Daoy (cell line): ENCODE results near the gene LRRC36. TPM values are rescaled to one million over a fixed set of nuclear protein-coding genes. Genes with fewer than 3 reads are reported as not detected.

Source experiments
- DNase-seq: peaks from one replicate; pipeline ENCODE4 v3.0.0-alpha.2; 2015; ENCODE audit warnings: low read depth
- total RNA-seq: library from RNA; depleted of rRNA; stranded (reverse); fragments of >200 nt; shearing (Covaris generic); gene quantifications from 2 replicates; pipeline ENCODE4 v1.2.3, GENCODE V29; 2014; rRNA removed

Gene LRRC36
- total RNA-seq, 1 experiment from 2014 or later: not detected

GRCh38 chr16:67423015-67423414 lies 96.4 kb downstream of the LRRC36 start:
- DNase-seq: no peak

GRCh38 chr16:67423611-67424260 lies 97.1 kb downstream of the LRRC36 start:
- DNase-seq: no peak

GRCh38 chr16:67424261-67424615 lies 97.6 kb downstream of the LRRC36 start:
- no peak for DNase-seq

GRCh38 chr16:67425061-67425460 lies 98.4 kb downstream of the LRRC36 start:
- no peak for DNase-seq

GRCh38 chr16:67425580-67425979 lies 99.0 kb downstream of the LRRC36 start:
- no peak for DNase-seq

- DNase-seq: no peak
Measured at GRCh38 chr16:67426022-67426421, 99.4 kb downstream of the LRRC36 start.

GRCh38 chr16:67426950-67427349 lies 100.3 kb downstream of the LRRC36 start:
- no peak for DNase-seq

GRCh38 chr16:67428146-67428731 lies 101.6 kb downstream of the LRRC36 start:
- peak; percentile 69 for DNase-seq

- no peak for DNase-seq
Measured at GRCh38 chr16:67429053-67429798, 102.6 kb downstream of the LRRC36 start.

- DNase-seq: no peak
Measured at GRCh38 chr16:67429799-67430503, 103.3 kb downstream of the LRRC36 start.

- peak; percentile 21 for DNase-seq
Measured at GRCh38 chr16:67430504-67430976, 103.9 kb downstream of the LRRC36 start.

- peak; percentile 72 for DNase-seq
Measured at GRCh38 chr16:67430977-67431774, 104.6 kb downstream of the LRRC36 start, which contains the start of gene HSD11B2. TSS of gene HSD11B2 (plus strand) at chr16:67431121. CDS start at chr16:67431249, 128 bp downstream.

GRCh38 chr16:67431775-67432505 lies 105.3 kb downstream of the LRRC36 start:
- DNase-seq: no peak

GRCh38 chr16:67432506-67432890 lies 105.9 kb downstream of the LRRC36 start:
- no peak for DNase-seq

GRCh38 chr16:67433131-67433719 lies 106.6 kb downstream of the LRRC36 start:
- DNase-seq: no peak

Other genes with a start within 250 kb of the LRRC36 start
- 12.5 and 26.3 TPM in 2 replicates for gene PHAF1, start 216.9 kb upstream of the LRRC36 start, total RNA-seq
- 5.5 and 9.8 TPM in 2 replicates for gene B3GNT9, start 175.8 kb upstream of the LRRC36 start, total RNA-seq
- 16.7 and 20.5 TPM in 2 replicates for gene TRADD, start 166.9 kb upstream of the LRRC36 start, total RNA-seq
- gene FBXL8, start 166.9 kb upstream of the LRRC36 start, total RNA-seq: 3.8 and 6.2 TPM in 2 replicates
- gene HSF4, start 162.1 kb upstream of the LRRC36 start, total RNA-seq: 1.2 and 2.8 TPM in 2 replicates
- gene NOL3, start 156.3 kb upstream of the LRRC36 start, total RNA-seq: 9.5 and 14.7 TPM in 2 replicates
- gene MATCAP1, start 142.9 kb upstream of the LRRC36 start, total RNA-seq: 4.6 and 7.0 TPM in 2 replicates
- 0.63 and 0.74 TPM in 2 replicates for gene EXOC3L1, start 136.7 kb upstream of the LRRC36 start, total RNA-seq
- 109 and 111 TPM in 2 replicates for gene E2F4, start 134.7 kb upstream of the LRRC36 start, total RNA-seq
- 0.97 and 1.8 TPM in 2 replicates for gene ELMO3, start 127.7 kb upstream of the LRRC36 start, total RNA-seq
- 30.0 and 54.8 TPM in 2 replicates for gene TMEM208, start 99.7 kb upstream of the LRRC36 start, total RNA-seq
- gene FHOD1, start 79.3 kb upstream of the LRRC36 start, total RNA-seq: 22.2 and 25.7 TPM in 2 replicates
- gene SLC9A5, start 77.8 kb upstream of the LRRC36 start, total RNA-seq: 1.7 and 1.8 TPM in 2 replicates
- 31.7 and 45.0 TPM in 2 replicates for gene PLEKHG4, start 47.3 kb upstream of the LRRC36 start, total RNA-seq
- 0.23 and 0.33 TPM in 2 replicates for gene KCTD19, start 74 bp upstream of the LRRC36 start, total RNA-seq
- gene TPPP3, start 66.7 kb downstream of the LRRC36 start, total RNA-seq: 0.71 TPM in 1 of 2 replicates, not detected in the other
- 1.9 and 3.0 TPM in 2 replicates for gene ZDHHC1, start 89.7 kb downstream of the LRRC36 start, total RNA-seq
- not detected in 2 replicates for gene HSD11B2, start 104.3 kb downstream of the LRRC36 start, total RNA-seq
- 56.2 and 66.9 TPM in 2 replicates for gene ATP6V0D1, start 154.3 kb downstream of the LRRC36 start, total RNA-seq
- not detected in 2 replicates for gene AGRP, start 156.7 kb downstream of the LRRC36 start, total RNA-seq
- 5.4 and 6.3 TPM in 2 replicates for gene RIPOR1, start 202.0 kb downstream of the LRRC36 start, total RNA-seq
- gene CTCF, start 235.7 kb downstream of the LRRC36 start, total RNA-seq: 25.9 and 30.8 TPM in 2 replicates